CD8-positive, alpha-beta memory T cell (primary cell): ENCODE results near the gene ANK3. TPM values are rescaled to one million over a fixed set of nuclear protein-coding genes. Genes with fewer than 3 reads are reported as not detected.
A peak's percentile ranks its signal among the peaks of the same experiment; 100 is the strongest.

Experiments
- CTCF ChIA-PET: fragments of 350-600 bp; sonication (Branson Sonifier 250); formaldehyde crosslinking; loops from one replicate; lab custom pipeline; 2021; ENCODE audit warnings: antibody characterized with exemption; lab: Charles Lee
- POLR2A ChIA-PET: fragments of 350-600 bp; sonication (Branson Sonifier 250); formaldehyde crosslinking; loops from one replicate; lab custom pipeline; 2021; ENCODE audit warnings: antibody characterized with exemption; lab: Charles Lee
- DNase-seq, 5 donors: peaks; one replicate each; pipeline versions ENCODE4 v3.0.0 to v3.0.0-alpha.2; 2020 to 2022; ENCODE audit warnings: mixed read lengths in 1 of 5
- H3K27ac ChIP-seq: one replicate; pipeline ENCODE4 v1.7.0; 2013; ENCODE audit warnings: low read depth, mild to moderate bottlenecking, low read length, moderate library complexity
- H3K27me3 ChIP-seq: 2 replicates; pipeline ENCODE4 v1.7.0; 2013; ENCODE audit warnings: low read length, mild to moderate bottlenecking; ENCODE audit not compliant: insufficient read depth, poor library complexity, severe bottlenecking
- H3K36me3 ChIP-seq: 2 replicates; pipeline ENCODE4 v1.7.0; 2013; ENCODE audit warnings: mild to moderate bottlenecking, low read length, moderate library complexity; ENCODE audit not compliant: insufficient read depth
- H3K4me1 ChIP-seq: 2 replicates; pipeline ENCODE4 v1.7.0; 2013; ENCODE audit warnings: mild to moderate bottlenecking, low read length, moderate library complexity; ENCODE audit not compliant: insufficient read depth
- H3K4me3 ChIP-seq: 2 replicates; pipeline ENCODE4 v1.7.0; 2013; ENCODE audit warnings: mild to moderate bottlenecking, low read length
- H3K9me3 ChIP-seq: 2 replicates; pipeline ENCODE4 v1.7.0; 2013; ENCODE audit warnings: mild to moderate bottlenecking, low read length
- H3K27ac Mint-ChIP-seq, 8 donors: one replicate each; pipeline ENCODE4 v1.8.0; 2020 to 2021; ENCODE audit warnings: mixed read lengths in 8 of 8, mild to moderate bottlenecking in 6 of 8, inconsistent platforms in 3 of 8, moderate library complexity in 3 of 8
- H3K27me3 Mint-ChIP-seq, 2 donors: one replicate each; pipeline ENCODE4 v1.8.0; 2020 to 2021; ENCODE audit warnings: mixed read lengths in 2 of 2, mild to moderate bottlenecking in 1 of 2, moderate library complexity in 1 of 2
- H3K36me3 Mint-ChIP-seq, 3 donors: one replicate each; pipeline ENCODE4 v1.8.0; 2020 to 2021; ENCODE audit warnings: mixed read lengths in 3 of 3, inconsistent platforms in 1 of 3, mild to moderate bottlenecking in 1 of 3
- H3K4me1 Mint-ChIP-seq, 3 donors: one replicate each; pipeline ENCODE4 v1.8.0; 2020 to 2021; ENCODE audit warnings: mixed read lengths in 3 of 3, inconsistent platforms in 1 of 3, mild to moderate bottlenecking in 1 of 3
- H3K4me3 Mint-ChIP-seq, 7 donors: one replicate each; pipeline ENCODE4 v1.8.0; 2020 to 2021; ENCODE audit warnings: mixed read lengths in 7 of 7, mild to moderate bottlenecking in 6 of 7, moderate library complexity in 4 of 7, inconsistent platforms in 2 of 7
- H3K9me3 Mint-ChIP-seq, 5 donors: one replicate each; pipeline ENCODE4 v1.8.0; 2020 to 2022; ENCODE audit warnings: mixed read lengths in 5 of 5, mild to moderate bottlenecking in 3 of 5, moderate library complexity in 2 of 5, inconsistent platforms in 1 of 5
- polyA plus RNA-seq: library from polyadenylated mRNA; unstranded; fragments of 300-500 nt; fragmentation: Illumina TruSeq; gene quantifications from one replicate; pipeline ENCODE4 v1.2.3, GENCODE V29; 2021
- total RNA-seq, 2 experiments: library from RNA; stranded (reverse); gene quantifications; one replicate each; pipeline ENCODE4 v1.2.3, GENCODE V29; 2021

ANK3 gene
- total and polyA plus RNA-seq, 3 experiments from 2014 or later = 10.2 to 12.8 (median 11.8) TPM

GRCh38 chr10:60410970-60411369, 21.3 kb upstream of the ANK3 start:
- no peaks in the 10 kb centered on the region for H3K27me3 ChIP-seq
- H3K4me3 ChIP-seq = no peak overlapping the region
- POLR2A ChIA-PET = no interaction called here
- Mint-ChIP-seq H3K9me3 (no peaks in the 10 kb centered on the region), H3K4me3 (peak overlapping the region in 1 of 7 donors; percentile 13), H3K27ac (no peak overlapping the region), H3K36me3 (peaks cover 0 to 6% (median 0%) of the 10 kb centered on the region in 3 donors), H3K27me3 (peaks cover 0 to 8% of the 10 kb centered on the region in 2 donors), H3K4me1 (peaks cover 0 to 7% (median 0%) of the 10 kb centered on the region in 3 donors)
- no peaks in the 10 kb centered on the region for H3K9me3 ChIP-seq
- H3K36me3 ChIP-seq = no peaks in the 10 kb centered on the region
- H3K27ac ChIP-seq = no peak overlapping the region
- no peaks in the 10 kb centered on the region for H3K4me1 ChIP-seq
- no peak for DNase-seq
- CTCF ChIA-PET = no interaction called here

- Histone ChIP-seq H3K27ac (no peak overlapping the region), H3K4me1 (no peaks in the 10 kb centered on the region), H3K36me3 (no peaks in the 10 kb centered on the region), H3K27me3 (no peaks in the 10 kb centered on the region), H3K4me3 (no peak overlapping the region), H3K9me3 (no peaks in the 10 kb centered on the region)
- ChIA-PET CTCF (no interaction called here), POLR2A (no interaction called here)
- no peak overlapping the region for H3K4me3 Mint-ChIP-seq
- peaks cover 0 to 4% (median 0%) of the 10 kb centered on the region in 3 donors for H3K4me1 Mint-ChIP-seq
- peaks cover 0 to 8% of the 10 kb centered on the region in 2 donors for H3K27me3 Mint-ChIP-seq
- H3K36me3 Mint-ChIP-seq = peaks cover 0 to 8% (median 6%) of the 10 kb centered on the region in 3 donors
- DNase-seq = no peak
- H3K9me3 Mint-ChIP-seq = no peaks in the 10 kb centered on the region
- no peak overlapping the region for H3K27ac Mint-ChIP-seq
These were observed 19.5 kb upstream of the ANK3 start for GRCh38 chr10:60409202-60409601.

- Mint-ChIP-seq H3K4me3 (no peak overlapping the region), H3K27ac (no peak overlapping the region), H3K27me3 (peaks cover 0 to 8% of the 10 kb centered on the region in 2 donors), H3K4me1 (peaks cover 0 to 1% (median 0%) of the 10 kb centered on the region in 3 donors), H3K9me3 (no peaks in the 10 kb centered on the region), H3K36me3 (peaks cover 0 to 8% (median 6%) of the 10 kb centered on the region in 3 donors)
- no peak for DNase-seq
- ChIA-PET POLR2A (no interaction called here), CTCF (no interaction called here)
- Histone ChIP-seq H3K4me1 (no peaks in the 10 kb centered on the region), H3K4me3 (no peak overlapping the region), H3K27me3 (no peaks in the 10 kb centered on the region), H3K27ac (no peak overlapping the region), H3K36me3 (no peaks in the 10 kb centered on the region), H3K9me3 (no peaks in the 10 kb centered on the region)
These were observed 16.5 kb upstream of the ANK3 start for GRCh38 chr10:60406182-60406581.

- Mint-ChIP-seq H3K9me3 (no peaks in the 10 kb centered on the region), H3K4me3 (no peak overlapping the region), H3K27ac (no peak overlapping the region), H3K36me3 (peaks cover 0 to 8% (median 4%) of the 10 kb centered on the region in 3 donors), H3K4me1 (peaks cover 0 to 7% (median 2%) of the 10 kb centered on the region in 3 donors), H3K27me3 (peaks cover 0 to 1% of the 10 kb centered on the region in 2 donors)
- no peak for DNase-seq
- ChIA-PET POLR2A (no interaction called here), CTCF (no interaction called here)
- Histone ChIP-seq H3K4me3 (no peak overlapping the region), H3K4me1 (no peaks in the 10 kb centered on the region), H3K9me3 (no peaks in the 10 kb centered on the region), H3K27me3 (no peaks in the 10 kb centered on the region), H3K36me3 (no peaks in the 10 kb centered on the region), H3K27ac (no peak overlapping the region)
These were observed 15.5 kb upstream of the ANK3 start for GRCh38 chr10:60405172-60405571.

GRCh38 chr10:60403168-60403873, 13.6 kb upstream of the ANK3 start:
- H3K27ac Mint-ChIP-seq = no peak overlapping the region
- Histone ChIP-seq H3K27ac (no peak overlapping the region), H3K4me1 (no peaks in the 10 kb centered on the region), H3K36me3 (no peaks in the 10 kb centered on the region), H3K27me3 (no peaks in the 10 kb centered on the region), H3K9me3 (no peaks in the 10 kb centered on the region), H3K4me3 (no peak overlapping the region)
- CTCF ChIA-PET = no interaction called here
- peaks cover 0 to 8% (median 0%) of the 10 kb centered on the region in 3 donors for H3K36me3 Mint-ChIP-seq
- peaks cover 0 to 7% (median 2%) of the 10 kb centered on the region in 3 donors for H3K4me1 Mint-ChIP-seq
- POLR2A ChIA-PET = no interaction called here
- H3K4me3 Mint-ChIP-seq = no peak overlapping the region
- DNase-seq = no peak
- no peaks in the 10 kb centered on the region for H3K27me3 Mint-ChIP-seq
- H3K9me3 Mint-ChIP-seq = no peaks in the 10 kb centered on the region

- Histone ChIP-seq H3K27me3 (no peaks in the 10 kb centered on the region), H3K36me3 (no peaks in the 10 kb centered on the region), H3K27ac (no peak overlapping the region), H3K9me3 (no peaks in the 10 kb centered on the region), H3K4me1 (no peaks in the 10 kb centered on the region), H3K4me3 (no peak overlapping the region)
- DNase-seq = no peak
- Mint-ChIP-seq H3K9me3 (no peaks in the 10 kb centered on the region), H3K27ac (no peak overlapping the region), H3K4me1 (peaks cover 0 to 22% (median 7%) of the 10 kb centered on the region in 3 donors), H3K4me3 (no peak overlapping the region), H3K36me3 (peaks cover 0 to 3% (median 0%) of the 10 kb centered on the region in 3 donors), H3K27me3 (no peaks in the 10 kb centered on the region)
- CTCF ChIA-PET = no interaction called here
- POLR2A ChIA-PET = no interaction called here
These were observed 10.7 kb upstream of the ANK3 start for GRCh38 chr10:60400366-60400765.

- POLR2A ChIA-PET = no interaction called here
- CTCF ChIA-PET = no interaction called here
- H3K9me3 Mint-ChIP-seq = no peaks in the 10 kb centered on the region
These were observed 9.7 kb upstream of the ANK3 start for GRCh38 chr10:60399328-60399727.

GRCh38 chr10:60397792-60398191, 8.1 kb upstream of the ANK3 start:
- Mint-ChIP-seq H3K4me1 (peaks cover 0 to 39% (median 13%) of the 10 kb centered on the region in 3 donors), H3K36me3 (peaks cover 0 to under 1% (median 0%) of the 10 kb centered on the region in 3 donors), H3K27me3 (no peaks in the 10 kb centered on the region), H3K4me3 (no peak overlapping the region), H3K27ac (no peak overlapping the region), H3K9me3 (no peaks in the 10 kb centered on the region)
- no peak overlapping the region for H3K4me3 ChIP-seq
- no peaks in the 10 kb centered on the region for H3K27me3 ChIP-seq
- no peaks in the 10 kb centered on the region for H3K36me3 ChIP-seq
- H3K27ac ChIP-seq = no peak overlapping the region
- DNase-seq = no peak
- H3K9me3 ChIP-seq = no peaks in the 10 kb centered on the region
- POLR2A ChIA-PET = no interaction called here
- H3K4me1 ChIP-seq = no peaks in the 10 kb centered on the region
- CTCF ChIA-PET = no interaction called here

More at GRCh38 chr10:60399328-60399727, 9.7 kb upstream of the ANK3 start:
- peaks cover 0 to 30% (median 12%) of the 10 kb centered on the region in 3 donors for H3K4me1 Mint-ChIP-seq
- no peaks in the 10 kb centered on the region for H3K27me3 ChIP-seq
- H3K36me3 Mint-ChIP-seq = no peaks in the 10 kb centered on the region
- no peaks in the 10 kb centered on the region for H3K36me3 ChIP-seq
- no peak for DNase-seq
- H3K27ac Mint-ChIP-seq = no peak overlapping the region
- no peak overlapping the region for H3K4me3 ChIP-seq
- no peak overlapping the region for H3K4me3 Mint-ChIP-seq
- H3K4me1 ChIP-seq = no peaks in the 10 kb centered on the region
- no peaks in the 10 kb centered on the region for H3K9me3 ChIP-seq
- no peaks in the 10 kb centered on the region for H3K27me3 Mint-ChIP-seq
- H3K27ac ChIP-seq = no peak overlapping the region
